Measurements from ENCODE around the gene HOMER2.

- TF ChIP-seq CTCF (conservative IDR thresholded peaks at IDR 0.05 in 1 of 2, IDR thresholded peaks at IDR 0.05 in 1 of 2; ENCODE audit: low read depth in 1 of 2, low read length in 2 of 2) (no peak), EZH2 (IDR thresholded peaks at IDR 0.05; ENCODE audit: low read length, missing control alignments) (no peak)
Measured at GRCh38 chr15:82921242-82921641, 31.3 kb downstream of the HOMER2 start.

Measured in fibroblast of lung (primary cell).